Activated CD8-positive, alpha-beta memory T cell treated with anti-CD3 and anti-CD28 coated beads for 36 hours (primary cell): ENCODE data around the gene ATR. TPM values are rescaled to one million over a fixed set of nuclear protein-coding genes. Genes with fewer than 3 reads are reported as not detected.

Source experiments
- CTCF ChIA-PET: fragments of 350-600 bp; sonication (Branson Sonifier 250); formaldehyde crosslinking; loops from one replicate; lab custom pipeline; 2021; ENCODE audit warnings: antibody characterized with exemption; lab: Charles Lee
- POLR2A ChIA-PET: fragments of 350-600 bp; sonication (Branson Sonifier 250); formaldehyde crosslinking; loops from one replicate; lab custom pipeline; 2021; ENCODE audit warnings: antibody characterized with exemption; lab: Charles Lee
- total RNA-seq, 2 experiments: library from RNA; stranded (reverse); gene quantifications; one replicate each; pipeline ENCODE4 v1.2.3, GENCODE V29; 2021

The ATR gene
- total RNA-seq, 2 experiments from 2014 or later = 40.0 to 44.7 TPM

- ChIA-PET CTCF (no interaction called here), POLR2A (interaction anchor here (1.5 kb wide), 1 partner anchor 29 kb away, joined by 5 read pairs; the partner anchor contains the start of gene ATR)
Observed at GRCh38 chr3:142549986-142550385, 28.5 kb downstream of the ATR start.

- CTCF ChIA-PET = no interaction called here
- POLR2A ChIA-PET = no interaction called here
Observed at GRCh38 chr3:142543307-142543706, 35.2 kb downstream of the ATR start.

GRCh38 chr3:142542054-142542453 lies 36.5 kb downstream of the ATR start:
- ChIA-PET CTCF (no interaction called here), POLR2A (no interaction called here)

DNA sequence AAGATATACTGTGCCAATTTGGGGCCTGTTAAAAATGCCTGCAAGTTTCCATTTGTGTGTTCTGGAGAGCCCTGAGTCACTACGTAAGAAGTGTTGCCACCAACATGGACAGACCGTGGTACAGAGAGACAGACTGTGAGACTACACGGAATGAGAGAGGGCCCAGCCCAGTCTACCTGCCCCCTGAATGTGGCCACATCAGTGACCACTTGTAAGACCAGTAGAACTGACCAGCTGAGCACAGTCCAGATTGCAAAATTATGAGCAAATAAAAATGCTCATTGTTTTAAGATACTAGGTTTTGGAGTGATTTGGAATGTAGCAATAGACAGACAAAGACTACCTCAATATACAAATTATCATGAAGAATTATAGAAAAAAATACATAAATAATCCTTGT lies 42.0 kb downstream of the ATR start:
- ChIA-PET POLR2A (no interaction called here), CTCF (no interaction called here)

GRCh38 chr3:142534543-142534942 lies 44.0 kb downstream of the ATR start:
- POLR2A ChIA-PET = no interaction called here
- CTCF ChIA-PET = no interaction called here

- CTCF ChIA-PET = no interaction called here
Observed at GRCh38 chr3:142530296-142530695, 48.2 kb downstream of the ATR start.

DNA sequence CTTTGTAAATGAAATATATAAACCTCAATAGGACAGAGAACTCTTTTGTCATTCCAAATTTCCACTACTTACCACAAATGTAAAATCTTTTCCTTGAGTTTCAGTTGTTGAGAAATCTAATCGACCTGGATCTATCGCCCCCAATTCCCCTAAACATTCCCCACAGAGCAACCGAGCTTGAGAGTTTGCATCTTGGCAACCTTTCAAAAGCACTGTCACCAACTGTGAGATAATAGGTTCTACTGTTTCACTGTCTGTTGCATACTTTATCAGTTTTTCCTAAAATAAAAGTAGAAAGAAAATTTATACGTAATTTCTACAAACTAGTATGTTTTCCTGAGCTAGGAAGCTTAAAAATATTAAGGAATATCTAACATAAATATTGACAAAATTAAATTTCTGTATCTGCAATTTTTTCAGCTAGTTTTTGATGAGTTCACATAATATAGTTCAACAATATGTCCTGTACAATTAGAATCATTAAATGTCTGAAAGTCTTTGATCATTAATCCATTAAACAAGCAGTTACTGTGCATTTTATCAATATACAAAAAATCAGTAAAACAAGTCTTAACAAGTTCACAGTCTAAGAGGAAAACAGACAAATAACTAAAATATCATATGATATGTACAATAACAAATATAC lies 54.5 kb downstream of the ATR start:
- ChIA-PET POLR2A (no interaction called here), CTCF (interaction anchor here (0.6 kb wide), 1 partner anchor 26 kb away, joined by 3 read pairs; no protein-coding TSS in a partner anchor)

More at GRCh38 chr3:142530296-142530695, 48.2 kb downstream of the ATR start:
- POLR2A ChIA-PET = no interaction called here

DNA sequence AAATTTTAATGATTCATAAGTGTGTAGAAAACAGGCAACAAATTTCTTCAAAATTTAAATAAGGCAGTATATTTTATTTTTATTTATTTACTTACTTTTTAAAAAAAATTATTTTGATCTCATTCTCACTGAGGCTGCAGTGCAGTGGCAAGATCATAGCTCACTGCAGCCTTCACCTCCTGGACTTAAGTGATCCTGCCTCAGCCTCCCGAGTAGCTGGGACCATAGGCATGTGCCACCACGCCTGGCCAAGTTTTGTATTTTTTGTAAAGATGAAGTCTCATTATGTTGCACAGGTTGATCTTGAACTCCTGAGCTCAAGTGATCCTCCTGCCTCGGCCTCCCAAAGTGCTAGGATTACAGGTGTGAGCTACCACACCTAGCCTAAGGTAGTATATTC lies 69.5 kb downstream of the ATR start:
- POLR2A ChIA-PET = no interaction called here
- CTCF ChIA-PET = interaction anchor here (0.6 kb wide), 1 partner anchor 504 kb away, joined by 4 read pairs; no protein-coding TSS in a partner anchor

DNA sequence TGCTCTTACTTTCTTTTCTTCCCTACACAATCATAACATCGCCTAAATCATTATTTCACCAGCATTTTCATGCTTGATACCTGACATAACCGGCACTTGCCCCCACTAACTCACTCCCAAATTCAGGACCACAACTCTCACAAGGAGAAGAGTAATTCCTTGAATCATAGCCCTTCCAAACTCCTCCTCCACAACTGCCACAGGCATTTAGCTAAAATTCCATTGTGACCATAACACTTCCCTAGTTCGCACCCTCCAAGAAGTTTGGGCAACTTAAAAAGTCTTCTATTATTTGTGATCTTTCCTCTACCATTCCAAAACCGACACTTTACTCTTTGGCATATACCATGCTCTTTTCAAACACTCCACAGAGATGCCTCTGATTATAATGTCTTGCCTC lies 71.3 kb downstream of the ATR start:
- ChIA-PET CTCF (no interaction called here), POLR2A (no interaction called here)

DNA sequence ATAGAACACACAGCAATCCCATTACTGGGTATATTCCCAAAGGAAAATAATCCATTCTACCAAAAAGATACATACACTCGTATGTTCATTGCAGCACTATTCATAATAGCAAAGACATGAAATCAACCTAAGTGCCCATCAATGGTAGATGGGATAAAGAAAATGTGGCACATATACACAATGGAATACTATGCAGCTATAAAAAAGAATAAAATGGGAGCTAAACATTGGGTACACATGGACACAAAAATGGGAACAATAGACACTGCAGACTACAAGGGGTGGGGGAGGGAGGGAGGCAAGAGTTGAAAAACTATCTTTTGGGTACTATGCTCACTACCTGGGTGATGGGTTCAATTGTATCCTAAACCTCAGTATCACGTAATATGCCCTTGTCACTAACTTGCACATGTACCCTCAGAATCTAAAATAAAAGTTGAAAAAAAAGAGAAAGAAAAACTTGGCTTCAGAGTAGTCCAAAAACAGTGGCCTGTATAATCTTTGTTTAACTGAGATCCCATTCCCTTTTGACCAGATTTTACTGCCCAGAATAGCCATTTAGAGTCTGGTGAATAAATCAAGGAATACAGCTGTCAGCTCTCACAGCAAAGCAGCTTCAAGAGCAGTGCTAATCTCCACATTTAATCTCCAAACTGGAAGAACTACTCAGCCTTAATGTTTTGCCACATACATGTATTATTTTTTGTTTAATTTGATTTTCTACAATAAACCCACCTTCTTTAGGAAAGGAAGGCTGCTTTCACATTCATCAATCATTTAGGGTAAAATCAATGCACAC lies 76.1 kb downstream of the ATR start:
- CTCF ChIA-PET = interaction anchor here (0.6 kb wide), 1 partner anchor 96 kb away, joined by 3 read pairs; no protein-coding TSS in a partner anchor

DNA sequence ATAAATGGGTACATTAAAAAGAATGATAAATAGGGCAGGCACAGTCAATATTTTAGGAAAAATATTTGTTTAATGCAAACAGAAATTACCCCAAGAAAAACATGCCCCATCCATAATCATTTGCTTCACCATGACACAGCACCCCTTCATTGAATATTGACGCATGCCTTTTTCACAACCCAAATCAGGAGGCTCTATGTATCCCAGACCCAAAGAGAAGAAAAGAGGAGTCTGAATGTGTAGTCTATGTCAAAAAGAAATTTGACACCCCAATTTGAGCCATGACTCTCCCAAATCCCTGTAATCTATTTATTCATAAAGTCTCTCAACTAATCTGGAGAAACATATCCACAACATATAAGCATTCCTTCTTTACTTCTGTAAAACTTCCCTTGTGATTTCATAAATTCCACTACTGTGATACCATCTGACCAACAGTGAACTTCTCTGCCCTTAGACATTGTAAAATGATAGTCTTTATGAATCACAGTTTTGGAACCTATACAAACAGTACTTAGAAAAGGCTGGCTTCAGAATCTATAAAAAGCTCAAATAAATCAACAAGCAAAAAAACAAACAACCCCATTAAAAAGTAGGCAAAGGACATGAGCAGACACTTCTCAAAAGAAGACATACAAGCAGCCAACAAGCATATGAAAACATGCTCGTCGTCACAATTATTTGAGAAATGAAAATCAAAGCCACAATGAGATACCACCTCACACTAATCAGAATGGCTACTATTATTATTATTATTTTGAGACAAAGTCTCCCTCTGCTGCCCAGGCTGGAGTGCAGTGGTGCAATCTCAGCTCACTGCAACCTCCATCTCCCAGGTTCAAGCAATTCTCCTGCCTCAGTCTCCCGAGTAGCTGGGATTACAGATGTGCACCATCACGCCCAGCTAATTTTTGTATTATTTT lies 77.3 kb downstream of the ATR start:
- CTCF ChIA-PET = interaction anchor here (0.6 kb wide), 1 partner anchor 94 kb away, joined by 3 read pairs; no protein-coding TSS in a partner anchor
- POLR2A ChIA-PET = no interaction called here

More for the DNA sequence above, 76.1 kb downstream of the ATR start:
- POLR2A ChIA-PET = no interaction called here

DNA sequence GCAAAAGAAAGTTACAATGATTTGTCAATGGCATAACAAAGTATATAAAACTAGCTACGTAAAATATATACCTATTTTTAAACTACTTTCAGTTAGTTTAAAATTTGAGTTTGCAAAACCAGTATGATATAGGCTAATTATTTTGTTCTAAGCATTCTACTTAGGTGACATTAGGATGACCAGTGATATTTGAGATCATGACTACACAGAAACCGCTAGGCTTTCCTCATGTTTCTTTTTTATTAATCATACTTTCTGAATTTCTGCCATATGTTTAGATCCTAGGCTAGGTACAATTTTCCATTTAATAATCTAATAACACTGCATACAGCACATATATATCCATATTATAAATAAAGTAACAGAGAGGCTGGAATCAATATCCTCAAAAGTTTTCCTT lies 78.3 kb downstream of the ATR start:
- POLR2A ChIA-PET = no interaction called here
- CTCF ChIA-PET = no interaction called here

DNA sequence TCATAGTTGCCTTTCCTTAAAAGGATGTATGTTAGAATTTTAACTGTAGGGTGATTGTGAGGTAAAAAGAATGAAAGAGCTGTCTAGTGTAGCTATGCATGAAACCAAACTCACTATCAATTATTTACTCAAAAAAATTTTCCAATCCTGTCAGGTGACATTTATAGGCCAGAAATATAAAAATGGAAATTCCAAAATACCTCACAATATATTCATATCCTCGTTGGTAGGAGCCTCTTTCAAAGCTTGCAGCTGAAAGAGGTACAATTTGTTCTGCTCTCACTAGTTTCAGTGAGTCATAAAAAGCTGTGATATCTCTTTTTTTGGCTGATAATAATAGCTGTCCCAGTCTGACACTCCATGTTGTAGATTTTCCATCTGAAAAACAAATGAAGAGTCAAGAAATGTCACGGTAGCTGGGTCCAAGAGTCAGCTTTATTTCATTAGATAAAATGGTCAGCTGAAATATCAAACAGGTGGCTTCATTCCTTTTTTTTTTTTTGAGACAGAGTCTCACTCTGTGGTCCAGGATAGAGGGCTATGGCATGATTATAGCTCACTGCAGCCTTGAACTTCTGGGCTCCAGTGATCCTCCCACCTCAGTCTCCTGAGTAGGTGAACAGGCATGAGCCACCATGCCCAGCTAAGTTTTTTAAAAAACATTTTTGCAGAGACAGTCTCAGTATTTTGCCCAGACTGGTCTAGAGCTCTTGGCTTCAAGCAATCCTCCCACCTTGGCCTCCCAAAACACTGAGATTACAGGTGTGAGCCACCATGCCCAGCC lies 79.9 kb downstream of the ATR start:
- ChIA-PET CTCF (interaction anchor here (0.6 kb wide), 1 partner anchor 25 kb away, joined by 3 read pairs; no protein-coding TSS in a partner anchor), POLR2A (interaction anchor here (0.5 to 0.6 kb wide), 2 partner anchors 268 to 506 kb away, joined by 6 to 8 read pairs; no protein-coding TSS in a partner anchor)

GRCh38 chr3:142497729-142498128 lies 80.8 kb downstream of the ATR start:
- CTCF ChIA-PET = no interaction called here

DNA sequence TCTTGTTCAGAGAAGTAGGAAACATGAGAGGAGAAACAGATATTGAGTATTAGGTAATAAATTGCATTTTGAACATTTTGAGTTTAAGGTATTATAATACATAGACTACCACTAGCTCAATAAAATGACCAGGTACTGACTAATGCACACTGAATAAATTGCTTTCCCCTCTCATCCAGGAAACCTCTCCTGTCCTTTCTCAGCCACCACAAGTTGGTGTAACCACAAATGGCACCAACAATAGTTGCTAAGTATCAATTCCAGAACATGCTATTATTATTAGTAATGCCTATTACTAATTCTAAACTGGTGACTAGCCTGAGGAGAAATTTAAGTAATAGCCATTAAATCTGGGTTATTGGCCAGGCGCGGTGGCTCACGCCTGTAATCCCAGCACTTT lies 83.4 kb downstream of the ATR start:
- ChIA-PET POLR2A (interaction anchor here (0.6 kb wide), 1 partner anchor 506 kb away, joined by 3 read pairs; no protein-coding TSS in a partner anchor), CTCF (no interaction called here)

More at GRCh38 chr3:142497729-142498128, 80.8 kb downstream of the ATR start:
- POLR2A ChIA-PET = no interaction called here

- ChIA-PET POLR2A (no interaction called here), CTCF (no interaction called here)
Observed at GRCh38 chr3:142492184-142492583, 86.3 kb downstream of the ATR start.

- POLR2A ChIA-PET = no interaction called here
- CTCF ChIA-PET = no interaction called here
Observed at GRCh38 chr3:142489572-142490323, 88.8 kb downstream of the ATR start.

DNA sequence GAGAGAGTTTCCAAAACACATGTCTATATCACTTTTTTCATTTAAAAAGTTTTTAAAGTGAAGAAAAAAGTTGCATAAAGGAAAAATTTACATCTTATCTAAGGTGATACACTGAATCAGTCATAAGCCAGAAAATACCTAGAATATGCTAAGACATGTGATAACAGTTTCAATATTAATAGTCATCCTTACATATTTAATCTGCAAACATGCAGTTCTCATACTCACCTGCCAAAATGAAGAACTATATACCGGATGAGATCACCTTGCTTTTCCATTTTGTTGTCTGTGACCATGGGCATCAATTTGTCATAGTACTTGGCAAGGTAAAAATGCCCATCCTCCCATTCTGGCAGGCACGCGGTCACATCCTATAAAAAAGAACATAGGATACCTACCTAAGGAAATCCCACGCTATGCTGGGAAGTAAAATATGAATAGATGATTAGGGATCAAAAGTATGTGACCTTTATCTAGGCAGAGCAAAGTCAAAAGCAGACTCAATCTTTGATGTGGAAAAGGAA lies 93.6 kb downstream of the ATR start:
- ChIA-PET POLR2A (no interaction called here), CTCF (no interaction called here)
